Uterus (tissue), 4 donors: ENCODE results near the gene UBAC1. TPM values are rescaled to one million over a fixed set of nuclear protein-coding genes. Genes with fewer than 3 reads are reported as not detected.
"Not testable (repeated sequence)": the region's sequence is repeated elsewhere in the genome, so short reads cannot be mapped to it uniquely, and the experiment has no call there.

ENCODE experiments used
- DNase-seq, 2 donors: peaks; one replicate each; pipeline ENCODE4 v3.0.0-alpha.2; 2019 to 2020
- H3K27ac ChIP-seq, 2 donors: fragments of 200-600 bp; sonication (generic); 1 replicate in 1 of 2; 2 replicates in 1 of 2; pipeline ENCODE4 v1.5.1; 2016 to 2018
- H3K27me3 ChIP-seq, 2 donors: fragments of 200-600 bp; sonication (generic); one replicate each; pipeline ENCODE4 v1.5.1; 2018 to 2019; ENCODE audit warnings: control low read depth in 1 of 2
- H3K36me3 ChIP-seq, 2 donors: fragments of 200-600 bp; sonication (generic); one replicate each; pipeline ENCODE4 v1.5.1; 2019; ENCODE audit warnings: control low read depth in 1 of 2
- H3K4me1 ChIP-seq, 2 donors: fragments of 200-600 bp; sonication (generic); one replicate each; pipeline ENCODE4 v1.5.1; 2018 to 2019; ENCODE audit warnings: control low read depth in 1 of 2
- H3K4me3 ChIP-seq, 2 donors: fragments of 200-600 bp; sonication (generic); 1 replicate in 1 of 2; 2 replicates in 1 of 2; pipeline ENCODE4 v1.5.1; 2018 to 2019; ENCODE audit warnings: mild to moderate bottlenecking in 1 of 2
- H3K9me3 ChIP-seq, 2 donors: fragments of 200-600 bp; sonication (generic); one replicate each; pipeline ENCODE4 v1.5.1; 2019; ENCODE audit warnings: control low read depth in 1 of 2
- CTCF ChIP-seq, 4 experiments: fragments of 200-600 bp in 2 of 4; fragments of 450-650 bp in 2 of 4; sonication (generic) in 2 of 4; IDR thresholded peaks; one replicate each; pipeline ENCODE4 v1.5.1; 2016 to 2019; ENCODE audit warnings: antibody characterized with exemption in 4 of 4, mild to moderate bottlenecking in 2 of 4, moderate library complexity in 1 of 4
- POLR2A ChIP-seq, 2 donors: fragments of 450-650 bp; IDR thresholded peaks; one replicate each; pipeline ENCODE4 v1.6.1; 2016; ENCODE audit warnings: antibody characterized with exemption in 2 of 2, mild to moderate bottlenecking in 1 of 2, moderate library complexity in 1 of 2
- intact Hi-C: fragments of 100-400 bp; cut with DNase I; formaldehyde crosslinking; loops from one replicate; pipeline ENCODE4 v1.15.1; 2023; ENCODE audit warnings: low total_unique reads
- total RNA-seq, 4 donors: library from RNA; depleted of rRNA in 3 of 4; stranded (reverse); fragments of >200 nt in 3 of 4; gene quantifications; one replicate each; pipeline versions ENCODE4 v1.1.0 to v1.2.4, GENCODE V29; 2014 to 2023
- donor health status: DM: yes; HTN: yes; CAD: no.

The UBAC1 gene
- total RNA-seq, 4 donors from 2014 or later, result 25.1 to 46.1 (median 35.8) TPM

GRCh38 chr9:135969064-135969683, 8.0 kb upstream of the UBAC1 start:
- no peak overlapping the region for H3K4me3 ChIP-seq
- no peak for DNase-seq

GRCh38 chr9:135968601-135969000, 7.4 kb upstream of the UBAC1 start:
- Histone ChIP-seq H3K27me3 (no peaks in the 10 kb centered on the region), H3K9me3 (no peaks in the 10 kb centered on the region), H3K4me1 (no peaks in the 10 kb centered on the region), H3K36me3 (no peaks in the 10 kb centered on the region), H3K27ac (peak overlapping the region in 1 of 2 donors; percentile 39), H3K4me3 (no peak overlapping the region)
- no peak for TF ChIP-seq POLR2A (IDR thresholded peaks at IDR 0.05)
- TF ChIP-seq CTCF (IDR thresholded peaks at IDR 0.05), result no peak
- no peak for DNase-seq
- intact Hi-C loops, result loop anchor here (2.0 kb wide), 1 partner anchor 154 kb away; no protein-coding TSS in a partner anchor

More at GRCh38 chr9:135969064-135969683, 8.0 kb upstream of the UBAC1 start:
- no peaks in the 10 kb centered on the region for H3K4me1 ChIP-seq
- H3K9me3 ChIP-seq, result no peaks in the 10 kb centered on the region
- no peak for TF ChIP-seq POLR2A (IDR thresholded peaks at IDR 0.05)
- no peak for TF ChIP-seq CTCF (IDR thresholded peaks at IDR 0.05)
- H3K36me3 ChIP-seq, result no peaks in the 10 kb centered on the region
- peak overlapping the region; percentile 24 to 39 for H3K27ac ChIP-seq
- H3K27me3 ChIP-seq, result no peaks in the 10 kb centered on the region
- intact Hi-C loops, result loop anchor here (2.0 kb wide), 1 partner anchor 154 kb away; no protein-coding TSS in a partner anchor

GRCh38 chr9:135968083-135968476, 6.9 kb upstream of the UBAC1 start:
- H3K27me3 ChIP-seq, result no peaks in the 10 kb centered on the region
- intact Hi-C loops, result loop anchor here (2.0 kb wide), 1 partner anchor 155 kb away; no protein-coding TSS in a partner anchor
- TF ChIP-seq CTCF (IDR thresholded peaks at IDR 0.05), result no peak
- no peak for TF ChIP-seq POLR2A (IDR thresholded peaks at IDR 0.05)
- H3K27ac ChIP-seq, result no peak overlapping the region
- H3K9me3 ChIP-seq, result no peaks in the 10 kb centered on the region
- no peaks in the 10 kb centered on the region for H3K4me1 ChIP-seq
- DNase-seq, result no peak
- no peak overlapping the region for H3K4me3 ChIP-seq
- no peaks in the 10 kb centered on the region for H3K36me3 ChIP-seq

GRCh38 chr9:135966916-135967260, 5.7 kb upstream of the UBAC1 start:
- H3K4me1 ChIP-seq, DNase-seq, H3K27me3 ChIP-seq, H3K9me3 ChIP-seq, intact Hi-C loops, H3K4me3 ChIP-seq, H3K27ac ChIP-seq, H3K36me3 ChIP-seq: not testable (repeated sequence)

GRCh38 chr9:135965124-135965756, 4.1 kb upstream of the UBAC1 start:
- no peaks in the 10 kb centered on the region for H3K4me1 ChIP-seq
- no peak overlapping the region for H3K4me3 ChIP-seq
- intact Hi-C loops, result no loop called here
- no peaks in the 10 kb centered on the region for H3K27me3 ChIP-seq
- H3K36me3 ChIP-seq, result no peaks in the 10 kb centered on the region
- no peak for TF ChIP-seq POLR2A (IDR thresholded peaks at IDR 0.05)
- TF ChIP-seq CTCF (IDR thresholded peaks at IDR 0.05), result no peak
- no peak for DNase-seq
- no peaks in the 10 kb centered on the region for H3K9me3 ChIP-seq
- no peak overlapping the region for H3K27ac ChIP-seq
